HG02852 (cell line): ENCODE data around the gene PROSER3.

Source experiments
- ATAC-seq: cut with Tn5 transposase; IDR thresholded peaks from one replicate; pipeline ENCODE4 v1.9.1; 2021; ENCODE audit warnings: mild to moderate bottlenecking, moderate library complexity; ENCODE audit not compliant: unreplicated experiment

Gene PROSER3

GRCh38 chr19:35816846-35817245 lies 58.9 kb downstream of the PROSER3 start:
- no peak for ATAC-seq

GRCh38 chr19:35818445-35818844 lies 60.5 kb downstream of the PROSER3 start:
- no peak for ATAC-seq
